HepG2 (cell line): ENCODE measurements around the gene SHPK. TPM values are rescaled to one million over a fixed set of nuclear protein-coding genes. Genes with fewer than 3 reads are reported as not detected.

Experiments
- ATF7 ChIP-seq, 2 experiments: fragments of 450-650 bp in 1 of 2; sonication (generic) in 1 of 2; formaldehyde crosslinking in 1 of 2; IDR thresholded peaks; 2 replicates each; pipeline versions ENCODE4 v1.4.0 to v1.6.1; 2016 to 2020; ENCODE audit warnings: antibody characterized with exemption in 1 of 2, mild to moderate bottlenecking in 1 of 2, missing genetic modification reagents in 1 of 2
- CREB3 ChIP-seq: sonication (generic); formaldehyde crosslinking; IDR thresholded peaks from 2 replicates; pipeline ENCODE4 v1.5.0; 2020; ENCODE audit warnings: missing genetic modification reagents
- FLYWCH1 ChIP-seq: sonication (generic); formaldehyde crosslinking; IDR thresholded peaks from 2 replicates; pipeline ENCODE4 v1.8.1; 2023; ENCODE audit warnings: mild to moderate bottlenecking, missing genetic modification reagents
- HNRNPL ChIP-seq: fragments of 200-400 bp; formaldehyde crosslinking; IDR thresholded peaks from 2 replicates; pipeline ENCODE4 v1.6.1; 2017; ENCODE audit warnings: mild to moderate bottlenecking, low read depth, low read length
- HOXA5 ChIP-seq: sonication (generic); formaldehyde crosslinking; IDR thresholded peaks from 2 replicates; pipeline ENCODE4 v1.4.0; 2020; ENCODE audit warnings: missing genetic modification reagents
- HOXA7 ChIP-seq: sonication (generic); formaldehyde crosslinking; IDR thresholded peaks from 2 replicates; pipeline ENCODE4 v1.8.1; 2022; ENCODE audit warnings: mild to moderate bottlenecking, missing genetic modification reagents, moderate library complexity
- IKZF5 ChIP-seq: IDR thresholded peaks from 2 replicates; pipeline ENCODE4 v1.6.1; 2018; ENCODE audit warnings: missing genetic modification reagents, mild to moderate bottlenecking, missing compliant biosample characterization
- KLF11 ChIP-seq: IDR thresholded peaks from 2 replicates; pipeline ENCODE4 v1.6.1; 2016; ENCODE audit warnings: missing compliant biosample characterization
- KLF12 ChIP-seq: sonication (generic); formaldehyde crosslinking; IDR thresholded peaks from 2 replicates; pipeline ENCODE4 v1.4.0; 2020; ENCODE audit warnings: missing genetic modification reagents, borderline replicate concordance
- NFRKB ChIP-seq: fragments of 450-650 bp; IDR thresholded peaks from 2 replicates; pipeline ENCODE4 v1.6.1; 2017
- NRL ChIP-seq: sonication (generic); formaldehyde crosslinking; IDR thresholded peaks from 2 replicates; pipeline ENCODE4 v1.5.0; 2020; ENCODE audit warnings: missing genetic modification reagents, mild to moderate bottlenecking, moderate library complexity, borderline replicate concordance
- PCBP2 ChIP-seq: fragments of 200-400 bp; formaldehyde crosslinking; optimal IDR thresholded peaks from 2 replicates; pipeline ENCODE3; 2018; ENCODE audit warnings: low read length, low read depth; ENCODE audit not compliant: poor library complexity, severe bottlenecking
- PITX1 ChIP-seq: sonication (generic); formaldehyde crosslinking; IDR thresholded peaks from 2 replicates; pipeline ENCODE4 v1.5.1; 2020; ENCODE audit warnings: mild to moderate bottlenecking, missing genetic modification reagents
- PTBP1 ChIP-seq: fragments of 200-400 bp; formaldehyde crosslinking; IDR thresholded peaks from 2 replicates; pipeline ENCODE4 v1.6.1; 2018; ENCODE audit warnings: low read length, low read depth; ENCODE audit not compliant: poor library complexity, severe bottlenecking
- RAD21 ChIP-seq: fragments of 450-650 bp; formaldehyde crosslinking; IDR thresholded peaks from 2 replicates; pipeline ENCODE4 v1.5.0; 2020; ENCODE audit warnings: mild to moderate bottlenecking
- RFX3 ChIP-seq: IDR thresholded peaks from 2 replicates; pipeline ENCODE4 v1.6.1; 2016; ENCODE audit warnings: missing biosample characterization, missing genetic modification reagents
- STAT6 ChIP-seq: sonication (generic); formaldehyde crosslinking; IDR thresholded peaks from 2 replicates; pipeline ENCODE4 v1.4.0; 2020; ENCODE audit warnings: missing genetic modification reagents, mild to moderate bottlenecking, borderline replicate concordance
- TBP ChIP-seq: sonication (generic); formaldehyde crosslinking; IDR thresholded peaks from 2 replicates; pipeline ENCODE4 v1.5.0; 2020; ENCODE audit warnings: missing genetic modification reagents
- TEF ChIP-seq: sonication (generic); formaldehyde crosslinking; IDR thresholded peaks from 2 replicates; pipeline ENCODE4 v1.5.0; 2020; ENCODE audit warnings: missing genetic modification reagents
- TOPORS ChIP-seq: sonication (generic); formaldehyde crosslinking; IDR thresholded peaks from 2 replicates; pipeline ENCODE4 v1.8.0; 2023; ENCODE audit warnings: mild to moderate bottlenecking, missing genetic modification reagents
- TRIM22 ChIP-seq: fragments of 450-650 bp; IDR thresholded peaks from 2 replicates; pipeline ENCODE4 v1.6.1; 2017
- ZNF557 ChIP-seq: sonication (generic); formaldehyde crosslinking; IDR thresholded peaks from 2 replicates; pipeline ENCODE4 v1.4.0; 2020; ENCODE audit warnings: missing genetic modification reagents
- ZNF709 ChIP-seq: sonication (generic); formaldehyde crosslinking; IDR thresholded peaks from 2 replicates; pipeline ENCODE4 v1.5.0; 2020; ENCODE audit warnings: mild to moderate bottlenecking, missing genetic modification reagents
- ZSCAN30 ChIP-seq: sonication (generic); formaldehyde crosslinking; IDR thresholded peaks from 2 replicates; pipeline ENCODE4 v1.5.0; 2020; ENCODE audit warnings: mild to moderate bottlenecking, missing genetic modification reagents
- polyA plus RNA-seq, 8 experiments: library from polyadenylated mRNA; depleted of rRNA in 3 of 8; stranded (reverse) in 7 of 8; unstranded in 1 of 8; fragments of >200 nt; fragmentation: Illumina TruSeq in 4 of 8; extraction: Trizol in 4 of 8; gene quantifications; 2 replicates each; pipeline versions ENCODE4 v1.2.1 to v1.2.3, GENCODE V29; 2011 to 2016; ENCODE audit warnings: low read depth in 4 of 8, missing spikeins in 1 of 8, mixed read lengths in 1 of 8; ENCODE audit not compliant: insufficient read depth in 1 of 8
- total RNA-seq, 5 experiments: library from RNA; depleted of rRNA; stranded (reverse); fragments of >200 nt; fragmentation: Illumina TruSeq; extraction: Trizol; gene quantifications; 2 replicates each; pipeline ENCODE4 v1.2.3, GENCODE V29; 2016; ENCODE audit warnings: low read depth in 1 of 5

The SHPK gene
- total and polyA plus RNA-seq, 2 of the 13 experiments (the other 11 are each of a cell fraction or from before 2014, with no cell fraction given), result 16.2 to 30.9 TPM

GRCh38 chr17:3668279-3669084, 32.4 kb upstream of the SHPK start, which contains the start of the genes EMC6 and TAX1BP3 (continued):
- TF ChIP-seq PITX1 (CRISPR knock-in tag), result no peak
- TF ChIP-seq CREB3 (CRISPR knock-in tag), result peak; percentile 81
- no peak for TF ChIP-seq HOXA7
- no peak for TF ChIP-seq NFRKB
- no peak; the same call in 1 of the 2 replicates for TF ChIP-seq STAT6
- no peak for TF ChIP-seq PCBP2
- TF ChIP-seq ZSCAN30, result no peak
- TF ChIP-seq ZNF709 (CRISPR knock-in tag), result peak; percentile 59; the same call in 1 of the 2 replicates
- TF ChIP-seq ZNF557 (CRISPR knock-in tag), result peak; percentile 45; the same call in 1 of the 2 replicates
- TF ChIP-seq IKZF5 (CRISPR knock-in tag), result no peak; the same call in none of the 2 replicates
- no peak for TF ChIP-seq FLYWCH1 (CRISPR knock-in tag)
- no peak for TF ChIP-seq TRIM22
- TF ChIP-seq TEF (CRISPR knock-in tag), result no peak; the same call in 1 of the 2 replicates
- peak; percentile 41; the same call in 1 of the 2 replicates for TF ChIP-seq NRL (CRISPR knock-in tag)
- TF ChIP-seq HOXA5 (CRISPR knock-in tag), result peak; percentile 66; the same call in 1 of the 2 replicates
- 0 out of 2 replicates have a peak, but pooled peaks have one; percentile 22 for TF ChIP-seq HNRNPL
- no peak for TF ChIP-seq RFX3 (CRISPR knock-in tag)
- no peak for TF ChIP-seq KLF11 (CRISPR knock-in tag)
- TF ChIP-seq TBP (CRISPR knock-in tag), result peak; percentile 78; the same call in 1 of the 2 replicates
- 0 out of 2 replicates have a peak, but pooled peaks have one; percentile 37 for TF ChIP-seq RAD21
- TF ChIP-seq TOPORS (CRISPR knock-in tag), result no peak
- no peak for TF ChIP-seq ATF7 (IDR thresholded peaks at IDR 0.05)
- no peak; the same call in none of the 2 replicates for TF ChIP-seq ATF7 (CRISPR knock-in tag; IDR thresholded peaks at IDR 0.05)
- TF ChIP-seq PTBP1, result no peak
- peak; percentile 65; the same call in 1 of the 2 replicates for TF ChIP-seq KLF12 (CRISPR knock-in tag)
